PC-9 (cell line): ENCODE data around the gene EDNRB. TPM values are rescaled to one million over a fixed set of nuclear protein-coding genes. Genes with fewer than 3 reads are reported as not detected.

Experiments
- BruUV-seq: library from RNA; stranded (reverse); fragments of 400-500 nt; replicated peaks from 2 replicates; lab custom pipeline; 2021; lab: Mats Ljungman, UMichigan
- CTCF ChIA-PET: fragments of 300-600 bp; sonication (Branson Sonifier 250); formaldehyde crosslinking; loops from one replicate; lab custom pipeline; 2022; ENCODE audit warnings: antibody characterized with exemption; lab: Charles Lee
- POLR2A ChIA-PET: fragments of 300-600 bp; sonication (Branson Sonifier 250); formaldehyde crosslinking; loops from one replicate; lab custom pipeline; 2022; ENCODE audit warnings: antibody characterized with exemption; ENCODE audit not compliant: unreplicated experiment; lab: Charles Lee
- DNase-seq, 2 experiments: peaks; one replicate each; pipeline versions ENCODE4 v3.0.0 to v3.0.0-alpha.2; 2015 to 2022; ENCODE audit warnings: mixed read lengths in 1 of 2
- H2AFZ ChIP-seq: fragments of 200-600 bp; sonication (generic); 2 replicates; pipeline ENCODE4 v1.8.1; 2017; ENCODE audit warnings: antibody characterized with exemption
- H3F3A ChIP-seq: fragments of 200-600 bp; sonication (generic); 2 replicates; pipeline ENCODE4 v1.8.1; 2017; ENCODE audit warnings: antibody characterized with exemption, mild to moderate bottlenecking, low read depth; ENCODE audit not compliant: insufficient read depth
- H3K27ac ChIP-seq: fragments of 200-600 bp; sonication (generic); 2 replicates; pipeline ENCODE4 v1.6.1; 2016; ENCODE audit warnings: mixed run types
- H3K27me3 ChIP-seq: fragments of 200-600 bp; sonication (generic); 2 replicates; pipeline ENCODE4 v1.6.1; 2016; ENCODE audit warnings: low read depth, mixed run types; ENCODE audit not compliant: insufficient read depth
- H3K36me3 ChIP-seq: fragments of 200-600 bp; sonication (generic); 2 replicates; pipeline ENCODE4 v1.6.1; 2016; ENCODE audit warnings: low read depth, mixed run types
- H3K4me1 ChIP-seq: fragments of 200-600 bp; sonication (generic); replicated peaks from 2 replicates; pipeline ENCODE4 v1.6.1; 2016; ENCODE audit warnings: mixed run types; ENCODE audit not compliant: insufficient read depth
- H3K4me2 ChIP-seq: fragments of 200-600 bp; sonication (generic); 2 replicates; pipeline ENCODE4 v1.6.1; 2017; ENCODE audit warnings: mixed run types
- H3K4me3 ChIP-seq: fragments of 200-600 bp; sonication (generic); 2 replicates; pipeline ENCODE4 v1.6.1; 2016; ENCODE audit warnings: mixed run types
- H3K79me2 ChIP-seq: fragments of 200-600 bp; sonication (generic); 2 replicates; pipeline ENCODE4 v1.6.1; 2017; ENCODE audit warnings: low read depth, mixed run types
- H3K9me2 ChIP-seq: fragments of 200-600 bp; sonication (generic); 2 replicates; pipeline ENCODE4 v1.8.1; 2017; ENCODE audit warnings: mild to moderate bottlenecking; ENCODE audit not compliant: insufficient read depth
- H3K9me3 ChIP-seq: fragments of 200-600 bp; sonication (generic); 2 replicates; pipeline ENCODE4 v1.8.1; 2016; ENCODE audit warnings: low read depth; ENCODE audit not compliant: insufficient read depth
- H4K20me1 ChIP-seq: fragments of 200-600 bp; sonication (generic); 2 replicates; pipeline ENCODE4 v1.8.1; 2017; ENCODE audit not compliant: insufficient read depth
- EZH2 ChIP-seq: fragments of 200-600 bp; sonication (generic); IDR thresholded peaks from 2 replicates; pipeline ENCODE4 v1.8.0; 2017; ENCODE audit warnings: antibody characterized with exemption, low read depth
- intact Hi-C: fragments of 100-400 bp; cut with micrococcal nuclease; formaldehyde crosslinking; loops from one replicate; pipeline ENCODE4 v1.10.0; 2022; ENCODE audit not compliant: unreplicated experiment
- total RNA-seq: library from RNA; stranded (reverse); gene quantifications from 2 replicates; pipeline ENCODE4 v1.2.3, GENCODE V29; 2021
- TF ChIP-seq, protein P1 (sequence below): fragments of 200-600 bp; sonication (generic); conservative IDR thresholded peaks from 2 replicates; pipeline ENCODE4 v1.6.1; 2017; ENCODE audit warnings: mixed run types, antibody characterized with exemption, mild to moderate bottlenecking, moderate library complexity

The EDNRB gene
- total RNA-seq, 1 experiment from 2014 or later = not detected

- ChIA-PET CTCF (interaction anchor here (0.6 kb wide), 1 partner anchor 13 kb away, joined by 4 read pairs; no protein-coding TSS in a partner anchor), POLR2A (no interaction called here)
- Histone ChIP-seq H3K36me3 (no peaks in the 10 kb centered on the region), H3K27me3 (no peaks in the 10 kb centered on the region), H3K4me3 (no peak overlapping the region), H3K79me2 (no peaks in the 10 kb centered on the region), H3K4me2 (no peak overlapping the region), H3K27ac (no peak overlapping the region), H2AFZ (no peak overlapping the region), H4K20me1 (no peaks in the 10 kb centered on the region), H3K4me1 (no peaks in the 10 kb centered on the region), H3K9me2 (no peaks in the 10 kb centered on the region; the same call in 1 of the 2 replicates), H3K9me3 (peaks cover 4% of the 10 kb centered on the region; the same call in 1 of the 2 replicates), H3F3A (no peaks in the 10 kb centered on the region)
- intact Hi-C loops = no loop called here
- DNase-seq = no peak
- BruUV-seq = no TSS peak
- TF ChIP-seq EZH2 = no peak
- TF ChIP-seq, protein P1, sequence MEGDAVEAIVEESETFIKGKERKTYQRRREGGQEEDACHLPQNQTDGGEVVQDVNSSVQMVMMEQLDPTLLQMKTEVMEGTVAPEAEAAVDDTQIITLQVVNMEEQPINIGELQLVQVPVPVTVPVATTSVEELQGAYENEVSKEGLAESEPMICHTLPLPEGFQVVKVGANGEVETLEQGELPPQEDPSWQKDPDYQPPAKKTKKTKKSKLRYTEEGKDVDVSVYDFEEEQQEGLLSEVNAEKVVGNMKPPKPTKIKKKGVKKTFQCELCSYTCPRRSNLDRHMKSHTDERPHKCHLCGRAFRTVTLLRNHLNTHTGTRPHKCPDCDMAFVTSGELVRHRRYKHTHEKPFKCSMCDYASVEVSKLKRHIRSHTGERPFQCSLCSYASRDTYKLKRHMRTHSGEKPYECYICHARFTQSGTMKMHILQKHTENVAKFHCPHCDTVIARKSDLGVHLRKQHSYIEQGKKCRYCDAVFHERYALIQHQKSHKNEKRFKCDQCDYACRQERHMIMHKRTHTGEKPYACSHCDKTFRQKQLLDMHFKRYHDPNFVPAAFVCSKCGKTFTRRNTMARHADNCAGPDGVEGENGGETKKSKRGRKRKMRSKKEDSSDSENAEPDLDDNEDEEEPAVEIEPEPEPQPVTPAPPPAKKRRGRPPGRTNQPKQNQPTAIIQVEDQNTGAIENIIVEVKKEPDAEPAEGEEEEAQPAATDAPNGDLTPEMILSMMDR = no peak
Measured at GRCh38 chr13:77903435-77903834, 15.2 kb downstream of the EDNRB start.

DNA sequence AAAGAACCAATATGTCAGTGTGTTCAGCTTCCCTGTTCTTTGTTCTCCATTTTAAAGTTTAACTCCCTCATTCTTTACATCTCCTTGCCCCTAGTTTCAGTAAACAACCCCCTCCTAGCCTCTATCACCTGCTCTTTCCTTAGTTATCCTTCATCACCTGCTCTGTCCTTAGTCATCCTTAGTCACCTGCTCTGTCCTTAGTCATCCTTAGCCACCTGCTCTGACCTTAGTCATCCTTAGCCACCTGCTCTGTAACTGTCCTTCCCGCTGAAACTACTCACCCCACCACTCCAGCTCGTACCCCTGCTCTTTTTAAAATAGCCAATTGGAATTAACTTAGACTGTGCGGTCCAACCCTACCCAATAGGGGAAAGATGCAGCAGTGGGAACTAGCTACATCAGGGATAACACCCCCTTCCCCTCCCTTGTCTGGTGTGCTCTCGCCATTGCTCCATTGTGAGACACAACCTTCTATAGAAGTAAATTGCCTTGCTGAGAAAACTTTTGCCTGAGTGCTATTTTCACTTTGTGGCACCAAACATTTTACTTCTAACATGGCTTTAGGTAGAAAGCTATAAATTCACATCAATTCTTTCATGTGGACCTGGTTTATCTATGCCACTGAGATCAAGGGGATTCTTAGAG lies 16.2 kb downstream of the EDNRB start:
- Histone ChIP-seq H3K36me3 (no peaks in the 10 kb centered on the region), H3K4me3 (no peak overlapping the region), H3K4me1 (no peaks in the 10 kb centered on the region), H3K79me2 (no peaks in the 10 kb centered on the region), H3K27me3 (no peaks in the 10 kb centered on the region), H2AFZ (no peak overlapping the region), H3K27ac (no peak overlapping the region), H3K4me2 (no peak overlapping the region), H3K9me2 (no peaks in the 10 kb centered on the region; the same call in 1 of the 2 replicates), H3F3A (no peaks in the 10 kb centered on the region), H3K9me3 (peaks cover 4% of the 10 kb centered on the region; the same call in 1 of the 2 replicates), H4K20me1 (no peaks in the 10 kb centered on the region)
- DNase-seq = no peak
- TF ChIP-seq, protein P1 = no peak
- no peak for TF ChIP-seq EZH2
- POLR2A ChIA-PET = no interaction called here
- intact Hi-C loops = no loop called here
- CTCF ChIA-PET = no interaction called here
- no TSS peak for BruUV-seq

- DNase-seq = no peak
- POLR2A ChIA-PET = no interaction called here
- H3K36me3 ChIP-seq = no peaks in the 10 kb centered on the region
- no peak overlapping the region for H3K27ac ChIP-seq
- no peak overlapping the region for H3K4me3 ChIP-seq
- no peaks in the 10 kb centered on the region for H3K4me1 ChIP-seq
- no peak overlapping the region for H3K4me2 ChIP-seq
- no peaks in the 10 kb centered on the region; the same call in 1 of the 2 replicates for H3K9me2 ChIP-seq
- TF ChIP-seq, protein P1 = no peak
- TF ChIP-seq EZH2 = no peak
- no peaks in the 10 kb centered on the region for H3K27me3 ChIP-seq
- peaks cover 4% of the 10 kb centered on the region; the same call in 1 of the 2 replicates for H3K9me3 ChIP-seq
- BruUV-seq = no TSS peak
- H3F3A ChIP-seq = no peaks in the 10 kb centered on the region
- H4K20me1 ChIP-seq = no peaks in the 10 kb centered on the region
- intact Hi-C loops = no loop called here
- CTCF ChIA-PET = interaction anchor here (0.6 kb wide), 1 partner anchor 28 kb away, joined by 3 read pairs; no protein-coding TSS in a partner anchor
- no peaks in the 10 kb centered on the region for H3K79me2 ChIP-seq
- no peak overlapping the region for H2AFZ ChIP-seq
Measured at GRCh38 chr13:77898097-77898496, 20.5 kb downstream of the EDNRB start.
